ACHN (cell line): ENCODE data around the gene PTPN21.
A peak's percentile ranks its signal among the peaks of the same experiment; 100 is the strongest.

Source experiments
- DNase-seq: peaks from one replicate; pipeline ENCODE4 v3.0.0-alpha.2; 2015
- in situ Hi-C: cut with HindIII; loops from 2 replicates; pipeline ENCODE4 v1.10.0; 2017; ENCODE audit warnings: low sequenced_read_pairs, low pct_ligation_motif_present, low pct_unique_long_range_greater_than_20kb

Gene PTPN21

GRCh38 chr14:88554457-88555286 lies at the start of gene PTPN21:
PTPN21 (minus strand) TSS chr14:88555007; CDS start chr14:88550417, 4,590 bp downstream.
- in situ Hi-C loops = no loop called here
- peak; percentile 77 for DNase-seq

GRCh38 chr14:88604212-88604611 lies 49.4 kb upstream of the PTPN21 start:
- in situ Hi-C loops = no loop called here
- DNase-seq = no peak

GRCh38 chr14:88599761-88600439 lies 45.1 kb upstream of the PTPN21 start:
- in situ Hi-C loops = no loop called here
- no peak for DNase-seq

GRCh38 chr14:88599326-88599725 lies 44.5 kb upstream of the PTPN21 start:
- DNase-seq = no peak
- in situ Hi-C loops = no loop called here

- no peak for DNase-seq
- in situ Hi-C loops = no loop called here
Measured at GRCh38 chr14:88598097-88598675, 43.4 kb upstream of the PTPN21 start.

- no peak for DNase-seq
- in situ Hi-C loops = no loop called here
Measured at GRCh38 chr14:88597601-88598000, 42.8 kb upstream of the PTPN21 start.

GRCh38 chr14:88597038-88597437 lies 42.2 kb upstream of the PTPN21 start:
- in situ Hi-C loops = no loop called here
- DNase-seq = no peak

- in situ Hi-C loops = no loop called here
- DNase-seq = no peak
Measured at GRCh38 chr14:88592031-88592430, 37.2 kb upstream of the PTPN21 start.

- in situ Hi-C loops = no loop called here
- no peak for DNase-seq
Measured at GRCh38 chr14:88590173-88590572, 35.4 kb upstream of the PTPN21 start.

GRCh38 chr14:88588081-88588480 lies 33.3 kb upstream of the PTPN21 start:
- no peak for DNase-seq
- in situ Hi-C loops = no loop called here

GRCh38 chr14:88584451-88584850 lies 29.6 kb upstream of the PTPN21 start:
- in situ Hi-C loops = no loop called here
- DNase-seq = no peak

GRCh38 chr14:88576222-88576621 lies 21.4 kb upstream of the PTPN21 start:
- DNase-seq = no peak
- in situ Hi-C loops = no loop called here

- no peak for DNase-seq
- in situ Hi-C loops = no loop called here
Measured at GRCh38 chr14:88572117-88572516, 17.3 kb upstream of the PTPN21 start.

- in situ Hi-C loops = no loop called here
Measured at GRCh38 chr14:88568196-88568595, 13.4 kb upstream of the PTPN21 start.

GRCh38 chr14:88565427-88565826 lies 10.6 kb upstream of the PTPN21 start:
- no peak for DNase-seq
- in situ Hi-C loops = no loop called here

More at GRCh38 chr14:88568196-88568595, 13.4 kb upstream of the PTPN21 start:
- no peak for DNase-seq

GRCh38 chr14:88563845-88564244 lies 9.0 kb upstream of the PTPN21 start:
- in situ Hi-C loops = no loop called here
- DNase-seq = no peak

GRCh38 chr14:88562831-88563686 lies 8.3 kb upstream of the PTPN21 start, which contains the start of gene ZC3H14:
ZC3H14 (plus strand) TSS chr14:88563037; CDS start chr14:88563134, 97 bp downstream.
- DNase-seq = peak; percentile 85
- in situ Hi-C loops = no loop called here

- in situ Hi-C loops = no loop called here
- no peak for DNase-seq
Measured at GRCh38 chr14:88562532-88562830, 7.7 kb upstream of the PTPN21 start.

GRCh38 chr14:88559852-88560251 lies 5.0 kb upstream of the PTPN21 start:
- in situ Hi-C loops = no loop called here
- peak; percentile 62 for DNase-seq
